Stomach (tissue), 4 donors: ENCODE data around the gene TIMM29.

ENCODE experiments used
- POLR2A ChIP-seq, 4 donors: fragments of 450-650 bp; IDR thresholded peaks; one replicate each; pipeline ENCODE4 v1.6.1; 2016; ENCODE audit warnings: antibody characterized with exemption in 4 of 4, control low read depth in 2 of 4, mild to moderate bottlenecking in 1 of 4, moderate library complexity in 1 of 4
- POLR2AphosphoS5 ChIP-seq, 3 donors: sonication (generic); formaldehyde crosslinking; IDR thresholded peaks; one replicate each; pipeline ENCODE4 v1.6.1; 2016; ENCODE audit warnings: antibody characterized with exemption in 3 of 3
- TF ChIP-seq, protein P1 (sequence below), 7 experiments: fragments of 450-650 bp in 4 of 7; fragments of 200-600 bp in 3 of 7; sonication (generic) in 3 of 7; IDR thresholded peaks; one replicate each; pipeline ENCODE4 v1.5.1; 2016 to 2019; ENCODE audit warnings: antibody characterized with exemption in 7 of 7, control low read depth in 2 of 7, mild to moderate bottlenecking in 1 of 7

DNA sequence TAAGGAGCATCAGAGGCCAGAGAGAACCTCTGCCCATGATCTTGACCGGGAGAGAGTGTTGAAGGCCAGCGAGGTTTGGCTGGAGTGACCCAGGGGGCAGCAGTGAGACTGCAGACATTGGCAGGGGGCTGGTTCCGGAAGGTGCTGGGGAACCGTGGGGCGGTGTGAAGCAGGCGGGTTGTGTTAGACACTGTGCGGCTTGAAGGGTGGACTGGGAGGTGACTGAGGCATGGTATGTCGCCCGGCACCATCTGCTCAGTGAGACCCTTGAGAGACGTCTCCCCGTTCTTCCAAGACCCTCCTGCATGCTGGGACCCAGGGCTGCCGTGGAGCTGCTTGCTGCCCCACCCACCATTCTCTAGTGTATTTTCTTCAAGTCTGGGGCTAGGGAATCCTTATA, 32.7 kb upstream of the TIMM29 start:
- TF ChIP-seq, protein P1, sequence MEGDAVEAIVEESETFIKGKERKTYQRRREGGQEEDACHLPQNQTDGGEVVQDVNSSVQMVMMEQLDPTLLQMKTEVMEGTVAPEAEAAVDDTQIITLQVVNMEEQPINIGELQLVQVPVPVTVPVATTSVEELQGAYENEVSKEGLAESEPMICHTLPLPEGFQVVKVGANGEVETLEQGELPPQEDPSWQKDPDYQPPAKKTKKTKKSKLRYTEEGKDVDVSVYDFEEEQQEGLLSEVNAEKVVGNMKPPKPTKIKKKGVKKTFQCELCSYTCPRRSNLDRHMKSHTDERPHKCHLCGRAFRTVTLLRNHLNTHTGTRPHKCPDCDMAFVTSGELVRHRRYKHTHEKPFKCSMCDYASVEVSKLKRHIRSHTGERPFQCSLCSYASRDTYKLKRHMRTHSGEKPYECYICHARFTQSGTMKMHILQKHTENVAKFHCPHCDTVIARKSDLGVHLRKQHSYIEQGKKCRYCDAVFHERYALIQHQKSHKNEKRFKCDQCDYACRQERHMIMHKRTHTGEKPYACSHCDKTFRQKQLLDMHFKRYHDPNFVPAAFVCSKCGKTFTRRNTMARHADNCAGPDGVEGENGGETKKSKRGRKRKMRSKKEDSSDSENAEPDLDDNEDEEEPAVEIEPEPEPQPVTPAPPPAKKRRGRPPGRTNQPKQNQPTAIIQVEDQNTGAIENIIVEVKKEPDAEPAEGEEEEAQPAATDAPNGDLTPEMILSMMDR (IDR thresholded peaks at IDR 0.05), result no peak
- TF ChIP-seq POLR2A (IDR thresholded peaks at IDR 0.05) (no peak), POLR2AphosphoS5 (IDR thresholded peaks at IDR 0.05) (no peak)
